Measurements from ENCODE around the gene ATP5IF1. TPM values are rescaled to one million over a fixed set of nuclear protein-coding genes. Genes with fewer than 3 reads are reported as not detected.

Gene ATP5IF1
- total RNA-seq, 2 experiments from 2014 or later: 321 to 410 TPM

DNA sequence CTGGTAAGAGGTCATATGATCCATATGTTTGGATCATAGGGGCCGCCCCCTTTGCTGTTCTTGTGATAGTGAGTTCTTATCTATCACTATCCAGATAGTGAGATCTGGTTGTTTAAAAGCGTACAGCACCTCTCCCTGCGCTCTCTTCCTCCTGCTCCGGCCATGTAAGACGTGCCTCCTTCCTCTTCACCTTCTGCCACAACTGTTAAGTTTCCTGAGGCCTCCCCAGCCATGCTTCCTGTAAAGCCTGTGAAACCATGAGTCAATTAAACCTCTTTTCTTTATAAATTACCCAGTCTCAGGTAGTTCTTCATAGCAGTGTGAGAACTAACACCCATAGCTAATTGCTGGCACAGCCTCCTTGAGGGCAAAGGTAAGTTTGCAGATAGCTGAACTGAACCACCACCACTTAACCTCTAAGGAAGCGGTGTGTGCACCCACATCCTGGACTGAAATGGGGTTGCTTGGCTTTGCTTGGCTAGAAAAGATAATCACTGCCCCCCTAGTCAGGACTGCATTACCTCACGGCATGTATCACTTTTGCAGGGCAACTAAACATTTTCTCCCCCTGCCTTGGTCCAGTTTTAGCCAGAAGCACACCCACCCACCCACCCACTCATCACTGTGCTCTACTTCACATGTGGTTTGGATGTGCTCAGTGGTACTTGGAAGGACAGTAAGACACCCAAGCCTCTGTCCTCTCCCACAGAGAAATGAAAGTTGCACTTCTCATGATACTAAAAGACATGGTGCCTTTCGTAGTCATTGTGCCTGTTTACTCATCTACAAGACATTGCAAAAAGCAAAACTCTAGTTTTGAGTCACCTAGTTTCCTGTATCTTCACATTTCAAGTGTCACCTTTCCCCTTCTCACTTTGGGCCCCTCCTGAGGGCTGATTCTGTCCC is 36.3 kb upstream of the ATP5IF1 start:
- no peaks in the 10 kb centered on the region for H3K9me3 ChIP-seq (ENCODE audit: low read length)
- intact Hi-C loops (cut with micrococcal nuclease; ENCODE audit: unreplicated experiment): no loop called here
- H3K9me2 ChIP-seq (ENCODE audit: insufficient read depth, low read length): no peaks in the 10 kb centered on the region
- TF ChIP-seq CTCF (conservative IDR thresholded peaks at IDR 0.05; ENCODE audit: low read length) (no peak), EZH2phosphoT487 (IDR thresholded peaks at IDR 0.05; ENCODE audit: borderline replicate concordance, low read depth, low read length) (no peak)
- no peak overlapping the region for H3K27ac ChIP-seq (ENCODE audit: low read depth, low read length, poor library complexity, severe bottlenecking)
- peaks cover 10% of the 10 kb centered on the region for H3K4me1 ChIP-seq (ENCODE audit: insufficient read depth, low read length, poor library complexity, severe bottlenecking)
- BruUV-seq (replicated peaks): no TSS peak
- H3K36me3 ChIP-seq (ENCODE audit: insufficient read depth, low read length): peaks cover 68% of the 10 kb centered on the region
- CTCF ChIA-PET (ENCODE audit: unreplicated experiment): no interaction called here
- H3K79me2 ChIP-seq (ENCODE audit: insufficient read depth, low read depth, low read length): no peaks in the 10 kb centered on the region
- no peak overlapping the region for H3K4me2 ChIP-seq (ENCODE audit: low read length)
- POLR2A ChIA-PET: no interaction called here
- no peak overlapping the region for H2AFZ ChIP-seq (ENCODE audit: low read length)
- no peaks in the 10 kb centered on the region for H4K20me1 ChIP-seq (ENCODE audit: insufficient read depth, low read length)
- no peak overlapping the region for H3K4me3 ChIP-seq (ENCODE audit: low read depth, low read length, poor library complexity, severe bottlenecking)
- no peak for DNase-seq (ENCODE audit: low spot score)

GRCh38 chr1:28200234-28200873 is 35.6 kb upstream of the ATP5IF1 start:
- Histone ChIP-seq H2AFZ (ENCODE audit: low read length) (no peak overlapping the region), H3K4me3 (ENCODE audit: low read depth, low read length, poor library complexity, severe bottlenecking) (no peak overlapping the region), H3K9me3 (ENCODE audit: low read length) (no peaks in the 10 kb centered on the region), H3K4me1 (ENCODE audit: insufficient read depth, low read length, poor library complexity, severe bottlenecking) (peaks cover 9% of the 10 kb centered on the region), H3K79me2 (ENCODE audit: insufficient read depth, low read depth, low read length) (no peaks in the 10 kb centered on the region), H3K36me3 (ENCODE audit: insufficient read depth, low read length) (peaks cover 76% of the 10 kb centered on the region), H3K27ac (ENCODE audit: low read depth, low read length, poor library complexity, severe bottlenecking) (no peak overlapping the region), H4K20me1 (ENCODE audit: insufficient read depth, low read length) (no peaks in the 10 kb centered on the region), H3K9me2 (ENCODE audit: insufficient read depth, low read length) (no peaks in the 10 kb centered on the region), H3K4me2 (ENCODE audit: low read length) (no peak overlapping the region)
- BruUV-seq (replicated peaks): no TSS peak
- TF ChIP-seq EZH2phosphoT487 (IDR thresholded peaks at IDR 0.05; ENCODE audit: borderline replicate concordance, low read depth, low read length): no peak
- TF ChIP-seq CTCF (conservative IDR thresholded peaks at IDR 0.05; ENCODE audit: low read length): no peak
- ChIA-PET POLR2A (no interaction called here), CTCF (ENCODE audit: unreplicated experiment) (no interaction called here)
- no peak for DNase-seq (ENCODE audit: low spot score)
- intact Hi-C loops (cut with micrococcal nuclease; ENCODE audit: unreplicated experiment): no loop called here

DNA sequence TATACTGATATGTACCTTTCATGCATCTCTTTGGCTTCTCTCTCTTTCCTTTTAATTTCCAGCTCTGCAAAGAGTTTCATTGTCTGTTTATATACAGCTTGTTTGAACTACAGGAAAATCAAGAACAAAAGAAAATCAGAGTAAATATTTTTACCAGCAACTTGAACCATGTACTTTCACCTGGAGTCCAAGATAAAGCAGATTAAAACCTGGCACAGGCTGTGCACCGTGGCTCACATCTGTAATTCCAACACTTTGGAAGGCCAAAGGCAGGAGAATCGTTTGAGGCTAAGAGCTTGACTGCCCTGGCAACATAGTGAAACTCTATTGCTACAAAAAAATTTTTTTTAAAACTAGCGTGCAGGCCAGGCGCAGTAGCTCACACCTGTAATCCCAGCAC is 30.7 kb upstream of the ATP5IF1 start:
- Histone ChIP-seq H3K4me3 (ENCODE audit: low read depth, low read length, poor library complexity, severe bottlenecking) (no peak overlapping the region), H3K4me2 (ENCODE audit: low read length) (no peak overlapping the region), H2AFZ (ENCODE audit: low read length) (no peak overlapping the region), H3K9me2 (ENCODE audit: insufficient read depth, low read length) (no peaks in the 10 kb centered on the region), H3K9me3 (ENCODE audit: low read length) (no peaks in the 10 kb centered on the region), H3K79me2 (ENCODE audit: insufficient read depth, low read depth, low read length) (peaks cover 4% of the 10 kb centered on the region; the same call in 1 of the 2 replicates), H3K36me3 (ENCODE audit: insufficient read depth, low read length) (peaks cover 93% of the 10 kb centered on the region), H3K4me1 (ENCODE audit: insufficient read depth, low read length, poor library complexity, severe bottlenecking) (peaks cover 9% of the 10 kb centered on the region), H4K20me1 (ENCODE audit: insufficient read depth, low read length) (no peaks in the 10 kb centered on the region), H3K27ac (ENCODE audit: low read depth, low read length, poor library complexity, severe bottlenecking) (no peak overlapping the region)
- BruUV-seq (replicated peaks): no TSS peak
- ChIA-PET CTCF (ENCODE audit: unreplicated experiment) (no interaction called here), POLR2A (interaction anchor here (1.4 to 1.5 kb wide), 2 partner anchors 9 to 113 kb away, joined by 3 to 4 read pairs; no protein-coding TSS in a partner anchor)
- no peak for TF ChIP-seq CTCF (conservative IDR thresholded peaks at IDR 0.05; ENCODE audit: low read length)
- no peak for TF ChIP-seq EZH2phosphoT487 (IDR thresholded peaks at IDR 0.05; ENCODE audit: borderline replicate concordance, low read depth, low read length)
- intact Hi-C loops (cut with micrococcal nuclease; ENCODE audit: unreplicated experiment): no loop called here
- DNase-seq (ENCODE audit: low spot score): no peak
